HG02884 (cell line): ENCODE results near the gene PSMB5.
A peak's percentile ranks its signal among the peaks of the same experiment; 100 is the strongest.

ENCODE experiments used
- ATAC-seq: cut with Tn5 transposase; IDR thresholded peaks from one replicate; pipeline ENCODE4 v1.9.1; 2021; ENCODE audit warnings: mild to moderate bottlenecking, moderate library complexity; ENCODE audit not compliant: unreplicated experiment

The PSMB5 gene

DNA sequence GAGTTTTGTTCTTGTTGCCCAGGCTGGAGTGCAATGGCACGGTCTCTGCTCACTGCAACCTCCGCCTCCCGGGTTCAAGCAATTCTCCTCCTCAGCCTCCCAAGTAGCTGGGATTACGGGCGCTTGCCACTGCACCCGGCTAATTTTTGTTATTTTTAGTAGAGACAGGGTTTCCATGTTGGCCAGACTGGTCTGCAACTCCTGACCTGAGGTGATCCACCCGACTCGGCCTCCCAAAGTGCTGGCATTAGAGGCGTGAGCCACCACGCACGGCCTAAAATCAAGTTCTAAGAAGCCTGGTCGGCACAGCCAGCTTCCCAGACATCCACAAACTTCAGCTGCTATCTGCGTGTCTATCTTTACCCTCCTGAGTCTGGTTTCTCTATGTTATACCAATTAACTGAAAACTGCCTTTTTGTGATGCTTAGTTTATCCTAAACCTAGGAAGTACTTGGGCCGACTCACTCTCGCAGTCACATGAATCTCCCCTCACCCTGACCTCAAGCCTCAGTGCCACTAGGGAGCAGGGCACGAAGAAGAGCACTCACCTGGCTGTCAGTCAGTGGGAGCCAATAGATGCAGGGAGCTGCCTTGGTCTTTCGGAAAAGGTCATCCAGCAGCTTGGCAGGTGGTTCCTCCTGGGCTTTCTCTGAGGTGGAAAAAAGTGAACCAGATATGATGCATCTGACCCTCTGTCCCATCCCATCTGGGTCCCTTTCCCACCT lies 26.0 kb upstream of the PSMB5 start:
- ATAC-seq = no peak

DNA sequence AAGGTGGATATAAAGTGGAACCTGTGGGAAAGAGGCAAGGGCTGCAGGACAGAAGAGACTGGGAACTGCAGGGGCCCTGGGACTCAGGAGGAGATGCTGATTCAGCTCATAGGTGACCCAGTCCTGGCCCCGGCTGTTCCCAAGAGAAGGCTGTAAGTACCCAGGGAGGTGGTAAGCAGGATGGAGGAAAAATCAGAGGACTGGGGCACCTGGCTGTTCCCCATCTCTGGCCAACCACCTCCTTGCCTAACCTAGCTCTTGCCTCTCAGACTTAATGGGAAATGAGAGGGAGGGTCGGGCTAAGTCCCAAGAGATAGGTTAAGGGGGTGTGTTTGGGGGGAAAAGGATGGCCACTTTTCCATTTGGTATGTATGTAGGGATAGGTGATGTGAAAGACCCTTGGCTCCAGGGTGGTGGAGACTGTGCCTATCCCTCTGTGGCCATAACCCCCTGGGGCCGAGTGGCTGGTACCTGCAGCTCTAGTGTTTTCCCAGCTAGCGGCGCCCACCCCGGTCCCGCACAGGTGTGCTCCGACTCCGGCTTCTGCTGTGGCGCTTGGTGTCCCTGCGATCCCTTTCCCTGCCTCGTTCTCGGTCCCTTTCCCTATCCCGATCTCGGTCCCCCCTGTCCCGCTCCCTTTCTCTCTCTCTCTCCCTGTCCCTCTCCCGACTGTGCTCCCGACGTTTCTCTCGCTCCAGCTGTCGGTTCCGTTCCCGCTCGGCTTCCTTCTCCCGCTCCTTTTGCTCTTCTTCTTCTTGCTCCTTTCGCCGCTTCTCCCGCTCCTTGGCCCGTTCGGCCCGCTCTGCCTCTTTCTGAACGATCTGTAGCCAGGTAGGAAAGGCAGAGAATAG lies 24.2 kb upstream of the PSMB5 start:
- ATAC-seq = no peak

DNA sequence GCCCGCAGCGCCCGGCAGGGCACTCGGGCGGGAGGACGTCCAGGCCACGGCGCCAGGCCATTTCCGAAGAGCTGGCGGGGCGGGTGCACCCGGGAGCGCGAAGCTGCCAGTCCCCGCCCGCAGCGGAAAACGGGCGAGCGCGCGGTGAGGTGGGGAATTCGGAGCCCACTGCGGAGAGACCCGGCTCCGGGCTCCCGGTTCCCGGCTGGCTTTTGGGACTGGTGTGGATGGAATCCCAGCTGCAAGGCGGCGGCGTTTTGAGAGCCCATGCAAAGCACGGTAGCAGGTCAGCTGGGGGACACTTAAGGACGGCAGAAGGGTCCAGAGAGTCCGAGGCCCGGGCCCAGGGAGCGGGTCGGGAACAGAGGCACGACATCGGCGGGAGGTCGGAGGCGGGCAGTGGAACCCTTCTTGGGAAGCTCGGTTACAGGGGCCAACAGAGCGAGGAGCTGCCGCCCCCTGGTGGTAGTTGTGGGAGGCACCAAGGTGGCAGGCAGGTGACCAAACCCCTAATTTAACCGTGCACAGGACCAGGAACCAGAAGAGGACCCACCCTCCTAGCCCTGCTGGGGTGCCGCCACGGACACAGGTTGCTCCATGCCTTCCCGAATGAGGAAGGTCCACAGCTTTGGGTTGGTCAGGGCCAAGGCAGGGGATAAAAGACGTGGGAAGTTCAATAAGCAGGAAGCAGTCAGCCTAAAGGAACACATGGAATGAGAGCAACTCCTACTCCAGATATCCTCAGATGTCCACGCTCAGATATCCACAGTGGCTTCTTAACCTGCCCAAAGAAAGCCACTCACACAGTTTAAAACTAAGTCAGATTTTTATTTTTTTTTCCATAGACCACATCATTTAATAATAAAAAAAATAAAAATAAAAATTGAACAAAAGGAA lies 23.3 kb upstream of the PSMB5 start:
- peak; percentile 52 for ATAC-seq

DNA sequence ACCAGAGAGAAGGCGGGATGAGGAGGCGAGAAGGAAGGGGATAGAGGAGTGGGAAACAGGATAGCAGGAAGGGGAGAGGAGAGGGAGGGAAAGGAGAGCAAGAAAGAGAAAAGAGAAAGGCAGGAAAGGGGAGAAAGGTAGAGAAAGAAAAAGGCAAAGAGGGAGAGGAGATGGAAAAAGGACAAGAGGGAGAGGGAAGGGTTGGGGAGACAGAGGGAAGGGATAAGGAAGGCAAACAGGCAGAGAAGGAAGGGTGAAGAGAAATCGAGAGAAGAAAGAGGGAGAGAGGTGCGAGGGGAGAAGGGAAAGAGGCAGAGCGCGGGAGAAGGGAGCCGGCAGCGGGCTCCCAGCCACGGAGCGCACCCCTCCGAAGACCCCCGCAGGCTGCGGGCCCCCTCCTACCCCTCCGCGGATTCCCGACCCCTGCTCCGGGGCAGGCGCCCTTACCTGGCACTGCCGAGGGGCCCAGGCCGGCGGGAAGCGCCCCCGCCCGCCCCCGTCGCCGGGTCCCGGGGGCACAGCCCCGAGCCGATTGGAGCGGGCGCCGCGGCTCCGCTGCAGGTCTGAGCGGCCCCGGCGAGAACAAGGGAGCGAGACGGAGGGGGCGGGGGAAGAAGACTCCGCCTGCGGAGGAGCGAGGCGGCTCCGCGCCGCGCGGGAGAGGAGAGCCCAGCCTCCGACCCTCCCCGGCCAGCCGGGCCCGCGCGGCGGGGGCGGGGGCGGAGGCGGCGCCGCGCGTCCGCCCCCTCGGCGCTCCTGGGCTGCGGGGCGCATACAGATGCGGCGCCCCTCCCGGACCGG lies 22.5 kb upstream of the PSMB5 start, which contains the start of gene CDH24:
CDH24 (minus strand) TSS at position 565 of the 801 bp plus-strand sequence. CDS start 1,787 bp downstream, outside the sequence.
- peak; percentile 51 for ATAC-seq

DNA sequence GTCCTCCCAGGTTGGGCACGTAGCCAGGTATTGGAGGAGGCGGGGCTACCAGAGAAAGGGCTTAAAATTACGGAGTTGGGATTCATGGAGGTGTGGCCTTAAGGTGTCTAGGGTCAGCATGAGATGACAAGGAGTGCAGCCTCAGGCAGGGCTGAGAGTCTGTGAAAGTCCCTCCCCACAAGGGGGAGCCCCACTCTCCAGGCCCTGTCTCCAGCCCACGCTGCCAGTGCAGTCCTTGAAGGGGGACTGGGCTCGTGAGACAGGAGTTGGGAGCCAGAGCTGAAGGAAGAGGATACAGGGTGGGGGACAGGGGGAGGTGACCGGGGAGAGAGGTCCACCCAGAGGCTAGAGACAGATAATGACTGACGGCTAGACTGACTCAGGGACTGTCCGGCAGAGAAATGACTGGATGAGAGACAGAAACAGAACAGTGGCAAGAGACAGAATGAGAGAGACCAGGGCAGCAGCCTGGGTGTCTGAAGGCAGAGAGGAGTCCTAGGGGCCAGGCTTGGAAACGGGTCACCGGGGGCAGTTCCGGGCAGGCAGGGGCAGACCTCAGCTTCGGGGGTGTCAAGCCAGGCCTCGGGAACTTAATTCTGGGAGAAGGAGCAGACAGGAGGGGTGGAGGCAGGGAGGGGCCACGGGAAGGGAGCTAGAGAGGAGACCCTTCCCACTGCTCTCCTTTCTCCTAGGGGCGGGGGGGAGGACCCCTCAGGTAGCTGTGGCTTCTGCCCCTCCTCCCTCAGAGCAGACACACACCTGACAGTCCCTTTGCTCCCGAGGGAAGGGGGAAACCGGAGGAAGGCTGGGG lies 21.6 kb upstream of the PSMB5 start:
- ATAC-seq = peak; percentile 43

DNA sequence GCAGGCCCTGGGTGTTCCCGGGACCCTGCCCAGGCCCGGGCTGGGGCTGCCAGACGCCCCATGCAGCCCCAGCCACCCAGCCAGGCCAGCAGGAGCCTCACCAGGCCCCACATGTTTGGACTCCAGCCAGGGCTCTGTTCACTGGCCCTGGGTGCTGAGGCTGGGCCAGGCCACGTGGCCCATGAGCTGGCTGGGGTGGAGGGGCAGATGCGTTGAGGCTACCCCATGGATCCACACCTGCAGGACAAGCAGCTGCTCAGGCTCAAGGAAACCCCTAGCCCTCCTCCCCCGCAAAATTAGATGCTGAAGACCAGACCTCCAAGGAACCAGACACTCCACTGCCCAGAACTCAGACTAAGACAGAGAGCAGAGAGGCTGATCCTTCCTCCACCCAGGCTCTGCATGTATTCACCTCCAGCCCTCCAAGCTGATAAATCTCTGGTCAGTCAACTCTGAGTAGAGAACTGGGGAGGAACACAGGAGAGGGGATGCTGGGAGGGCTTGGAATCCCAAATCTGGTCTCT lies 21.0 kb upstream of the PSMB5 start:
- ATAC-seq = no peak

DNA sequence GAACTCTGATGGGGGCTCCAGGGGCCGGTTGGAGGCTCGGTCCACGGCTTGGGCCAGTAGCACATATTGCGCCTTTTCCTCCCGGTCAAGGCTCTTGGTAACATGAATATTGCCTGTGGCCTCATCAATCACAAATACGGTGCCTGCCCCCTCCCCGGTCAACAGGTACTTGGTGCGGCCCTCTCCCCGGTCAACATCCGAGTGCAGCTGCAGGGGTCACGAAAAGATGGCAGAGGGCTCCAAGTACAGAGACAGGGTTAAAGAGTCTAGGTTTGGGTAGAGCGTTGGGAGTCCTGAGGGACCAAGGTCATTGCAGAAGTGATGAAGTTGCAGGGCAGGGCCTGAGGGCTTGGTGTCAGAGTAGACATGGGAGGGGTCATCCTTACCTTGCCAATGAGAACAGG lies 20.4 kb upstream of the PSMB5 start:
- ATAC-seq = no peak

DNA sequence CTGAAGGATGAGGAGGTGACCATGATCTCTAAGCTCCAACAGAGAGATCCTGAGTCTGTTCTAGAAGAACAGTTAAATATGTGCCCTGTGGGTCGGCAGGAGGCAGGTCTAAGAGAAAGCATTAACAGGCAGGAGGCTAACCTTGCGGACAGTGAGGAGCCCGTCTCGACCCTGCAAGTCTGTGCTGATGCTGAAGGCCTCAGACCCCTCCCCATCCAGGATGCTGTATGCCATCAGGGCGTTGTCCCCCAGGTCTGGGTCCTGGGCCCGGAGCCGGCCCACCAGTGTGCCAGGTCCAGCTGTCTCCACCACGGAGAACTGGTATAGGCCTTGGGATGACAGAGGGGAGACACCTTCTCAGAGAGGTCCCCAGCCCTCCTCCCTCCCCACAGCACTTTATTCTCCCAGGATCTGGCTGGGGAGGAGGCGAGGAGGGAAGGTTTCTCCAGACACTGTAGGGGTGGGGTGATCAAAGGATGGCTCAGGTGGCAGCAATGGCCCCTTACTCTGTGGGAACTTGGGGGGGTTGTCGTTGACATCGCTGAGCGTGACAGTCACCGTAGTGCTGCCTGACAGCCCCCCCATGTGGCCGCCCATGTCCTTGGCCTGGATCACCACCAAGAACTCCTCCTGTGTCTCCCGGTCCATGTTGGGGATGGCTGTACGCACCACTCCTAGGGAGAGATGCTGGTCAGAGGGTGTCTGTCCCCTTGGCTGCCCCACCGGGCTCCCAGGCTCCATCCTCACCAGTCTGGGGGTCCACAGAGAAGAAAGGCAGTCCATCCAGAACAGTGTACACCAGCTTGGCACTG lies 19.5 kb upstream of the PSMB5 start:
- no peak for ATAC-seq

DNA sequence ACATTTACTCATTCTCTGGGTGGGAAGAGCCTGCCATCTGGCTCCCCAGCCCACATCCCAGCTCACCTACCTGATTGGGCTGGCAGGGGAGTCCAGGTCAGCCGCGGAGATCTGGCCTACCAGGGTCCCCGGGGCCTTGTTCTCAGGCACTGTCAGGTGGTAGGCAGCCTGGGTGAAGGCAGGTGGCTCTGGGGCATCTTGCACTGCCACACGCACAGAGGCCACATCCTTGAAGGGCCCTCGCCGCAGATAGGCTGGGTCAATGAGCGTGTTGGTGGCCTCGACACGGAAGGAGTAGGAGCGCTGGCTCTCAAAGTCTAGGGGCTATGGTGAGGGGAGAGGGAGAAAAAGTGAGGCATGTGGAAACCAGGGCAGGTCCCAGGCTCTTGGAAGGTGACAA lies 18.7 kb upstream of the PSMB5 start:
- ATAC-seq = no peak

DNA sequence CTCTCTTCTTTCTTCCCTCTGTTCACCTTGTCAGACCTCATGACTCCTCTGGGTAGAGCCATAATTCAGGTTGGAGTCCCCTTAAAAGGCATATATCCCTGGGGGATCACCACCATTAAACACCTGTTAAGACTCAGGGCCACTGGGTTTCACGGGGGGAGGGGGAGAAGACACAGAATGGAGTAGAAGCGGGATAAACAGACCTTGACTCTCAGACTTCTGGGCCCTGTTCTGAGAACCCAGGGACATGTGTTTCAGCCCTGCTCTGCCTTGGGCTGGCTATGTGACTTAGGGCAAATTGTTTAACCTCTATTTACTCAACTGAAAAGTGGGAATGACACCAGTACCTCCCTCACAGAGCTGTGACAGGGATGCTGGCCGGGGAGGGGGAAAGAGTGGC lies 18.0 kb upstream of the PSMB5 start:
- ATAC-seq = no peak

DNA sequence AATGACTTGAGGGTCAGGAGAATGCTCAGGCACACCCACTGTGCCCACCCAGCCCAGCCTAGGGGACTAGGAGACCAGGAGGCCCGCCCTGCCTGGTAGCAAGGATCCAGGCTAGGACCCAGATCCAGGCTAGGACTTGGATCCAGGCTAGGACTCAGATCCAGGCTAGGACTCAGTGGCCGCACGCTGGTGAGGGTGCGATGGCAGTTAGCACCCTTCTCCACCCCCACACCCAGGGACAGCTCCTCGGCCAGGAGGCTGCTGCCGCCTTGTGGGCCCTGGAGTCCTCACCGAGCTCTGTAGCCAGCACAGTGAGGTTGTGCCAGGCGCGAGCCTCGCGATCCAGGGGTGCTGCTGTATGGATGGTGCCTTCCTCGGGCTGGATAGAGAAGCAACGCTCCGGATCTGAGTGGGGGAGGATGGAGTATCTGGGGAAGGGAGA lies 17.5 kb upstream of the PSMB5 start:
- no peak for ATAC-seq

DNA sequence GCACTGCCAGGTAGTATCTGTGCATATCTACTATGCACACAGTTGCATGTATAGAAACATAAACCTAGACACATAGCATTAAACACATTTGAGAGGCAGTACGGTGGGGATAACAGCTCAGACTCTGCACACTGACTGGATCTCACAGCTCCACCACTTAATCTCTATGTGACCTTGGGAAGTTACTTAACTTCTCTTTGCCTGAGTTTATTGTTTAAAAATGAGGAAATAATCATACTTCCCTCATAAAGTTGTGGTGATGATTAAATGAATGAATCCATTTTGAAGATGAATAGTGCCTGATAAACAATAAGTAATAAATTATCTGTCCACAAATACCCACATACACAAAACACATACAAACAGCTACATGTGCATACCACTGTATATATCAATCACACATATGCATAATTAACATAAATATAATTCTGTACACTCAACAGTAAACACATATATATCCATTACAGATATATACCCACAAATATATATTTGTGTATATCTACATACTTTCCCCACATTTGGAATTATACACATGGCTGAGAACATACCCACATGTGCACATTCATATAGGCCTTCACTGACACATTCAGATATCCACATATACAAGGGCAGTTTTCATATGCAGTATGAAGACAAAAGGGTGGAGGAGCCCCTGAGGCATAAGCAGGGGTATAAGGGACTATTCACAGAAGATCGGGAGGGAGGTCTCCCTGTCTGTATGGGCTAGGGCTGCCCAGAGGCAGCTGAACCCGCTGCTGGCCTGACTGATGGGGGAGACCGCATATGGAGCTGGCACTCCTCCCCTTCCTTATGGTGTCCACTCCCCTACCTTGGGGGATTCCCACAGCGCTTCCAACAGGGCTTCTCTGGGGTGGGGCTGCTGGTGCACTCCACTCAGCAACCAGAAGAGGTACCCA lies 16.7 kb upstream of the PSMB5 start:
- ATAC-seq = no peak

DNA sequence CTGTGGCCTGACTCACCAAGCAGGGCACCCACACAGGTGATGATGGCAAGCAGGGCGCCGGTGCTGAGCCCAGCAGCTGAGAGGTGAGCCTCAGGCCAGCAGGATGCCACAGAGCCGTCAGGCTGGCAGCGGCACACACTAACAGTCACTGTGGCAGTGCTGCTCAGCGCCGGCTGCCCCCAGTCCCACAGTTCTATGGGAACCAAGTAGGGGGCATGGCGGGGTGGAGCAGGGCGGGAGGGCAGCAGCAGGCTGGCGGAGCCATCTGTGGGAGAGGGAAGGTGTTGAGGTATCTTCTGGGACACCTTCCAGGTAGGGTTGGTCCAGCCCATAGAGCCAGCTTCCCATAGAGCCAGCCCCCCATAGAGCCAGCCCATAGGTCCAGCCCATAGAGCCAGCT lies 14.3 kb upstream of the PSMB5 start:
- no peak for ATAC-seq

DNA sequence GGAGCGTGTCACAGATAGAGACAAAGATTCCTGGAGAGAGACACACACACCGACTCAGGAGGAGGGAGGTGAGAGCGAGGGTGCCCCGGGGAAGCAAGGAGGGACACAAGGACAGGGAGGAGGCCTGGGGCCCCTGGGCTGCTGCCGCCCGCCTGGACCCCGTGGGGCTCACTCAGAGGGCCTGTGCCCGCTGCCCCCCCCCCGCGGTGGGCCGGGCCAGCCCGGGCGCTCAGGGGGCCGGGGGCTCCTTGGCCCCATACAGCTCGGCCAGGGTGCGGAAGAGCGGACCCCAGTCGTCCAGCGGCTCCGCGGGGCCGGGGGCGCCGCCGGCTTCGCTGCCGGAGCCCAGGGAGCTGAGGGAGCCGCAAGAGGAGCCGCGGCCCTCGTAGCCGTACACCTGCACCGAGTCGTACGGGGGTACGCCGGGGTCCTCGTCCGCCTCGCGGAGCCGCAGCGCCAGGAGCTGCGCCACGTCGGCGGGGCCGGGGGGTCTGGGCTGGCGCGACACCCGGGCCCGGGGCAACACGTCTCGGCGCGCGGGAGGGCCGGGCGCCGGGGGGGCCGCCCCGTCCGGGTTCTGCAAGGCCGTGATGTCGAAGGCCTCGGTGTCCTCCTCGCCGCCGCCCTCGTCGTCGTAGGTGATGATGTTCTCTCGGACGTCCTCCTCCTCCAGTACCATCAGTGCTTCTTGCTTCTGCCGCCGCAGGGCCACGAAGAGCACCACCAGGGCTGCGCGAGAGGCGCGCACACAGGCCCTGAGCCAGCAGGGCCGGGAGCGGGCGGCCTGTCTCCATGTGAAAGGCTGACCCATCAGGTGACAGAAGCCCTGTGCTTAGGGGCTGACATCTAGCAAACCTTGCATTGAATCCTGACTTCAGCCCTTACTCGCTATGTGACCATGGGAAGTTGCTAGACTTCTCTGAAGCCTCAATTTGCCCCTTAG lies 13.3 kb upstream of the PSMB5 start:
- ATAC-seq = no peak

DNA sequence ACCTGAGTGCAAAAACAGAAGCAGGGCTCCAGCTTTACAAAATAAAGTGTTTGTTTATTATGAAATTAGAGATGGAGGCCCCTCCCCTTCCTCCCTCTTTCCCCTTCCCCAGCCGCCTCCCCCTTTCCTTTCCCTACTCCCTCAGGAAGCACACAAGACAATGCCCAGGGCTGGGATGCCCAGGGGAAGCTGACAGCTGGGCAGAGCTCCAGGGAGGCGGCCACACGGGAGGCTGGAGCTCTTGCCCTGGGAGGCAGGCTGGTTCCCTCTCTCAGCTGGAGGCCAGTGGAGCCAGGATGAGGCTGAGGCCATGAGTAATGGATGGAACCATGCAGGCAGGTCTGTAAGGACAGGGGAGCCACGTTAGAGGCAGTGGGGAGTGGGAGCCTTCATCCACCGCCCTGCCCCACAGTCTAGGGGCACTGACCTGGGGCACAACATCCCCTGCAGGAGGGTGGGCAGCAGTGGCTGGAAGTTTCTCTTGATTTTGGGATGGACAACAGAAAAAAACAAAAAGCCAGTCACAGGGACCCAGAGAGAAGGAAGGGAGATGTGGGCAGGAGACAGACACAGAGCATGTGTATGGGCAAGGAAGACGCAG lies 12.4 kb upstream of the PSMB5 start:
- no peak for ATAC-seq
